OCI-LY7 (cell line): Measurements from ENCODE around the gene PIK3R6. TPM values are rescaled to one million over a fixed set of nuclear protein-coding genes. Genes with fewer than 3 reads are reported as not detected.
A peak's percentile ranks its signal among the peaks of the same experiment; 100 is the strongest.

Source experiments
- BruUV-seq: library from RNA; stranded (reverse); fragments of 400-500 nt; replicated peaks from 2 replicates; lab custom pipeline; 2021; lab: Mats Ljungman, UMichigan
- CTCF ChIA-PET: fragments of 300-600 bp; sonication (Branson Sonifier 250); formaldehyde crosslinking; loops from one replicate; lab custom pipeline; 2022; ENCODE audit warnings: antibody characterized with exemption; ENCODE audit not compliant: unreplicated experiment; lab: Charles Lee
- POLR2A ChIA-PET: fragments of 300-600 bp; sonication (Branson Sonifier 250); formaldehyde crosslinking; loops from one replicate; lab custom pipeline; 2022; ENCODE audit warnings: antibody characterized with exemption; lab: Charles Lee
- DNase-seq: peaks from one replicate; pipeline ENCODE4 v3.0.0-alpha.2; 2015; ENCODE audit warnings: low spot score
- H2AFZ ChIP-seq: fragments of 200-600 bp; sonication (generic), shearing (Covaris generic); 2 replicates; pipeline ENCODE4 v1.6.1; 2014; ENCODE audit warnings: mild to moderate bottlenecking, antibody characterized with exemption, low read length, moderate library complexity
- H3K27ac ChIP-seq: fragments of 200-600 bp; sonication (generic); 2 replicates; pipeline ENCODE4 v1.5.1; 2014; ENCODE audit warnings: mixed run types, low read depth, mild to moderate bottlenecking, moderate library complexity, low read length, inconsistent platforms; ENCODE audit not compliant: poor library complexity, severe bottlenecking
- H3K36me3 ChIP-seq: fragments of 200-600 bp; sonication (generic); 2 replicates; pipeline ENCODE4 v1.6.1; 2014; ENCODE audit warnings: mild to moderate bottlenecking, antibody characterized with exemption, low read length, moderate library complexity, mixed read lengths; ENCODE audit not compliant: insufficient read depth
- H3K4me1 ChIP-seq: fragments of 200-600 bp; sonication (generic); 2 replicates; pipeline ENCODE4 v1.5.1; 2014; ENCODE audit warnings: mild to moderate bottlenecking, low read length; ENCODE audit not compliant: insufficient read depth, poor library complexity, severe bottlenecking
- H3K4me2 ChIP-seq: fragments of 200-600 bp; sonication (generic); 2 replicates; pipeline ENCODE4 v1.6.1; 2014; ENCODE audit warnings: mild to moderate bottlenecking, low read length
- H3K4me3 ChIP-seq: fragments of 200-600 bp; sonication (generic); 2 replicates; pipeline ENCODE4 v1.5.1; 2014; ENCODE audit warnings: mild to moderate bottlenecking, low read depth, low read length; ENCODE audit not compliant: poor library complexity, severe bottlenecking
- H3K79me2 ChIP-seq: fragments of 200-600 bp; sonication (generic); 2 replicates; pipeline ENCODE4 v1.6.1; 2016; ENCODE audit warnings: low read depth, mild to moderate bottlenecking, low read length, moderate library complexity, mixed read lengths; ENCODE audit not compliant: insufficient read depth
- H3K9me2 ChIP-seq: fragments of 200-600 bp; sonication (generic); 2 replicates; pipeline ENCODE4 v1.6.1; 2016; ENCODE audit warnings: mild to moderate bottlenecking, low read length, mixed read lengths; ENCODE audit not compliant: insufficient read depth
- H3K9me3 ChIP-seq: fragments of 200-600 bp; sonication (generic); 2 replicates; pipeline ENCODE4 v1.6.1; 2014; ENCODE audit warnings: mild to moderate bottlenecking, mixed run types, low read length, mixed read lengths
- H4K20me1 ChIP-seq: fragments of 200-600 bp; sonication (generic); 2 replicates; pipeline ENCODE4 v1.6.1; 2014; ENCODE audit warnings: mild to moderate bottlenecking, antibody characterized with exemption, low read length, moderate library complexity, mixed read lengths; ENCODE audit not compliant: insufficient read depth
- CTCF ChIP-seq: fragments of 200-600 bp; sonication (generic); conservative IDR thresholded peaks from 2 replicates; pipeline ENCODE4 v1.5.1; 2014; ENCODE audit warnings: mild to moderate bottlenecking, antibody characterized with exemption, low read length, moderate library complexity, mixed read lengths
- EZH2phosphoT487 ChIP-seq: fragments of 200-600 bp; sonication (generic); IDR thresholded peaks from 2 replicates; pipeline ENCODE4 v1.6.1; 2018; ENCODE audit warnings: low read depth, borderline replicate concordance, mild to moderate bottlenecking, mixed run types, antibody characterized with exemption, low read length, moderate library complexity, mixed read lengths
- intact Hi-C: fragments of 100-400 bp; cut with micrococcal nuclease; formaldehyde crosslinking; loops from one replicate; pipeline ENCODE4 v1.10.0; 2022; ENCODE audit not compliant: unreplicated experiment
- total RNA-seq, 2 experiments: library from RNA; depleted of rRNA in 1 of 2; stranded (reverse); fragments of >200 nt in 1 of 2; shearing (Covaris generic) in 1 of 2; gene quantifications; 2 replicates each; pipeline ENCODE4 v1.2.3, GENCODE V29; 2014 to 2022

PIK3R6 gene
- total RNA-seq, 2 experiments from 2014 or later, result not detected

GRCh38 chr17:8900626-8901585 is 33.4 kb upstream of the PIK3R6 start:
- H3K4me2 ChIP-seq, result peak overlapping the region; percentile 19
- no TSS peak for BruUV-seq
- H3K9me3 ChIP-seq, result no peaks in the 10 kb centered on the region
- H3K36me3 ChIP-seq, result no peaks in the 10 kb centered on the region
- no peaks in the 10 kb centered on the region for H3K9me2 ChIP-seq
- peaks cover 37% of the 10 kb centered on the region for H3K4me1 ChIP-seq
- no peaks in the 10 kb centered on the region for H3K79me2 ChIP-seq
- POLR2A ChIA-PET, result interaction anchor here (0.5 to 1.9 kb wide), 6 partner anchors 11 to 1185 kb away, joined by 3 to 5 read pairs (median 4); no protein-coding TSS in a partner anchor
- DNase-seq, result no peak
- no peaks in the 10 kb centered on the region for H4K20me1 ChIP-seq
- no peak overlapping the region for H3K4me3 ChIP-seq
- intact Hi-C loops, result no loop called here
- no peak for TF ChIP-seq EZH2phosphoT487
- peak; percentile 30; the same call in 1 of the 2 replicates for TF ChIP-seq CTCF
- peak overlapping the region; percentile 65 for H2AFZ ChIP-seq
- CTCF ChIA-PET, result no interaction called here
- no peak overlapping the region for H3K27ac ChIP-seq

GRCh38 chr17:8900207-8900606 is 32.7 kb upstream of the PIK3R6 start:
- TF ChIP-seq CTCF, result no peak
- TF ChIP-seq EZH2phosphoT487, result no peak
- H3K36me3 ChIP-seq, result no peaks in the 10 kb centered on the region
- CTCF ChIA-PET, result no interaction called here
- H3K4me1 ChIP-seq, result peaks cover 37% of the 10 kb centered on the region
- no peaks in the 10 kb centered on the region for H3K9me2 ChIP-seq
- no peaks in the 10 kb centered on the region for H3K79me2 ChIP-seq
- BruUV-seq, result no TSS peak
- H3K4me2 ChIP-seq, result peak overlapping the region; percentile 19; the same call in 1 of the 2 replicates
- no peaks in the 10 kb centered on the region for H3K9me3 ChIP-seq
- POLR2A ChIA-PET, result interaction anchor here (0.6 to 1.9 kb wide), 6 partner anchors 8 to 1185 kb away, joined by 3 to 5 read pairs (median 4); no protein-coding TSS in a partner anchor
- peak overlapping the region; percentile 65 for H2AFZ ChIP-seq
- intact Hi-C loops, result no loop called here
- no peak for DNase-seq
- no peak overlapping the region for H3K27ac ChIP-seq
- no peak overlapping the region for H3K4me3 ChIP-seq
- H4K20me1 ChIP-seq, result no peaks in the 10 kb centered on the region
